OCI-LY7 (cell line): ENCODE measurements around the gene SNRPA1. TPM values are rescaled to one million over a fixed set of nuclear protein-coding genes. Genes with fewer than 3 reads are reported as not detected.

Source experiments
- BruUV-seq: library from RNA; stranded (reverse); fragments of 400-500 nt; replicated peaks from 2 replicates; lab custom pipeline; 2021; lab: Mats Ljungman, UMichigan
- CTCF ChIA-PET: fragments of 300-600 bp; sonication (Branson Sonifier 250); formaldehyde crosslinking; loops from one replicate; lab custom pipeline; 2022; ENCODE audit warnings: antibody characterized with exemption; ENCODE audit not compliant: unreplicated experiment; lab: Charles Lee
- POLR2A ChIA-PET: fragments of 300-600 bp; sonication (Branson Sonifier 250); formaldehyde crosslinking; loops from one replicate; lab custom pipeline; 2022; ENCODE audit warnings: antibody characterized with exemption; lab: Charles Lee
- DNase-seq: peaks from one replicate; pipeline ENCODE4 v3.0.0-alpha.2; 2015; ENCODE audit warnings: low spot score
- H2AFZ ChIP-seq: fragments of 200-600 bp; sonication (generic), shearing (Covaris generic); 2 replicates; pipeline ENCODE4 v1.6.1; 2014; ENCODE audit warnings: mild to moderate bottlenecking, antibody characterized with exemption, low read length, moderate library complexity
- H3K27ac ChIP-seq: fragments of 200-600 bp; sonication (generic); 2 replicates; pipeline ENCODE4 v1.5.1; 2014; ENCODE audit warnings: mixed run types, low read depth, mild to moderate bottlenecking, moderate library complexity, low read length, inconsistent platforms; ENCODE audit not compliant: poor library complexity, severe bottlenecking
- H3K36me3 ChIP-seq: fragments of 200-600 bp; sonication (generic); 2 replicates; pipeline ENCODE4 v1.6.1; 2014; ENCODE audit warnings: mild to moderate bottlenecking, antibody characterized with exemption, low read length, moderate library complexity, mixed read lengths; ENCODE audit not compliant: insufficient read depth
- H3K4me1 ChIP-seq: fragments of 200-600 bp; sonication (generic); 2 replicates; pipeline ENCODE4 v1.5.1; 2014; ENCODE audit warnings: mild to moderate bottlenecking, low read length; ENCODE audit not compliant: insufficient read depth, poor library complexity, severe bottlenecking
- H3K4me2 ChIP-seq: fragments of 200-600 bp; sonication (generic); 2 replicates; pipeline ENCODE4 v1.6.1; 2014; ENCODE audit warnings: mild to moderate bottlenecking, low read length
- H3K4me3 ChIP-seq: fragments of 200-600 bp; sonication (generic); 2 replicates; pipeline ENCODE4 v1.5.1; 2014; ENCODE audit warnings: mild to moderate bottlenecking, low read depth, low read length; ENCODE audit not compliant: poor library complexity, severe bottlenecking
- H3K79me2 ChIP-seq: fragments of 200-600 bp; sonication (generic); 2 replicates; pipeline ENCODE4 v1.6.1; 2016; ENCODE audit warnings: low read depth, mild to moderate bottlenecking, low read length, moderate library complexity, mixed read lengths; ENCODE audit not compliant: insufficient read depth
- H3K9me2 ChIP-seq: fragments of 200-600 bp; sonication (generic); 2 replicates; pipeline ENCODE4 v1.6.1; 2016; ENCODE audit warnings: mild to moderate bottlenecking, low read length, mixed read lengths; ENCODE audit not compliant: insufficient read depth
- H3K9me3 ChIP-seq: fragments of 200-600 bp; sonication (generic); 2 replicates; pipeline ENCODE4 v1.6.1; 2014; ENCODE audit warnings: mild to moderate bottlenecking, mixed run types, low read length, mixed read lengths
- H4K20me1 ChIP-seq: fragments of 200-600 bp; sonication (generic); 2 replicates; pipeline ENCODE4 v1.6.1; 2014; ENCODE audit warnings: mild to moderate bottlenecking, antibody characterized with exemption, low read length, moderate library complexity, mixed read lengths; ENCODE audit not compliant: insufficient read depth
- CTCF ChIP-seq: fragments of 200-600 bp; sonication (generic); conservative IDR thresholded peaks from 2 replicates; pipeline ENCODE4 v1.5.1; 2014; ENCODE audit warnings: mild to moderate bottlenecking, antibody characterized with exemption, low read length, moderate library complexity, mixed read lengths
- EZH2phosphoT487 ChIP-seq: fragments of 200-600 bp; sonication (generic); IDR thresholded peaks from 2 replicates; pipeline ENCODE4 v1.6.1; 2018; ENCODE audit warnings: low read depth, borderline replicate concordance, mild to moderate bottlenecking, mixed run types, antibody characterized with exemption, low read length, moderate library complexity, mixed read lengths
- intact Hi-C: fragments of 100-400 bp; cut with micrococcal nuclease; formaldehyde crosslinking; loops from one replicate; pipeline ENCODE4 v1.10.0; 2022; ENCODE audit not compliant: unreplicated experiment
- total RNA-seq, 2 experiments: library from RNA; depleted of rRNA in 1 of 2; stranded (reverse); fragments of >200 nt in 1 of 2; shearing (Covaris generic) in 1 of 2; gene quantifications; 2 replicates each; pipeline ENCODE4 v1.2.3, GENCODE V29; 2014 to 2022

The SNRPA1 gene
- total RNA-seq, 2 experiments from 2014 or later = 54.3 to 176 TPM

GRCh38 chr15:101251830-101252820 lies 42.9 kb downstream of the SNRPA1 start, which contains the start of gene CHSY1:
Gene CHSY1, minus strand, starts transcription at chr15:101252048. Its CDS starts 592 bp downstream, at chr15:101251456.
- TF ChIP-seq EZH2phosphoT487 (no peak; the same call in 1 of the 2 replicates), CTCF (0 out of 2 replicates have a peak, but pooled peaks have one; percentile 16)
- CTCF ChIA-PET = interaction anchor here (0.5 kb wide), 1 partner anchor 548 kb away, joined by 3 read pairs; no protein-coding TSS in a partner anchor

GRCh38 chr15:101250873-101251829 lies 43.9 kb downstream of the SNRPA1 start:
- H3K36me3 ChIP-seq = no peaks in the 10 kb centered on the region
- H3K9me3 ChIP-seq = no peaks in the 10 kb centered on the region
- peak overlapping the region; percentile 66; the same call in 1 of the 2 replicates for H2AFZ ChIP-seq
- intact Hi-C loops = no loop called here
- no peak for DNase-seq
- H3K79me2 ChIP-seq = no peaks in the 10 kb centered on the region
- CTCF ChIA-PET = no interaction called here
- H3K4me1 ChIP-seq = peaks cover 19% of the 10 kb centered on the region
- H3K4me2 ChIP-seq = peak overlapping the region; percentile 72
- H3K9me2 ChIP-seq = no peaks in the 10 kb centered on the region
- BruUV-seq = no TSS peak
- H4K20me1 ChIP-seq = peaks cover 9% of the 10 kb centered on the region
- H3K27ac ChIP-seq = no peak overlapping the region
- H3K4me3 ChIP-seq = peak overlapping the region; percentile 71
- no peak for TF ChIP-seq CTCF
- TF ChIP-seq EZH2phosphoT487 = no peak
- POLR2A ChIA-PET = interaction anchor here (0.6 to 1.4 kb wide), 5 partner anchors 9 to 166 kb away, joined by 3 to 5 read pairs (median 3); no protein-coding TSS in a partner anchor

More at GRCh38 chr15:101251830-101252820, 42.9 kb downstream of the SNRPA1 start, which contains the start of gene CHSY1:
- peaks cover 9% of the 10 kb centered on the region for H4K20me1 ChIP-seq
- H3K9me3 ChIP-seq = no peaks in the 10 kb centered on the region
- peak within 1 kb of the TSS; percentile 71 for H3K4me3 ChIP-seq
- H3K27ac ChIP-seq = no peak within 1 kb of the TSS
- no peaks in the 10 kb centered on the region for H3K79me2 ChIP-seq
- BruUV-seq = no TSS peak
- H2AFZ ChIP-seq = peak within 1 kb of the TSS; percentile 66; the same call in 1 of the 2 replicates
- no peaks in the 10 kb centered on the region for H3K36me3 ChIP-seq
- H3K4me2 ChIP-seq = peak within 1 kb of the TSS; percentile 72
- DNase-seq = peak; percentile 68
- POLR2A ChIA-PET = interaction anchor here (0.6 to 1.4 kb wide), 6 partner anchors 10 to 239 kb away, joined by 3 to 6 read pairs (median 4); no protein-coding TSS in a partner anchor
- intact Hi-C loops = no loop called here
- peaks cover 10% of the 10 kb centered on the region for H3K4me1 ChIP-seq
- no peaks in the 10 kb centered on the region for H3K9me2 ChIP-seq
